SJCRH30 (cell line): Measurements from ENCODE around the gene KRTAP25-1. TPM values are rescaled to one million over a fixed set of nuclear protein-coding genes. Genes with fewer than 3 reads are reported as not detected.

Experiments
- DNase-seq, 2 experiments: peaks; one replicate each; pipeline ENCODE4 v3.0.0-alpha.2; 2015 to 2020
- H3K27ac ChIP-seq: fragments of 250-450 bp; sonication (Bioruptor Pico); 2 replicates; pipeline ENCODE4 v1.5.1; 2020; ENCODE audit warnings: mild to moderate bottlenecking, moderate library complexity
- H3K27me3 ChIP-seq: fragments of 250-450 bp; sonication (Bioruptor Pico); 2 replicates; pipeline ENCODE4 v1.5.1; 2020; ENCODE audit warnings: mild to moderate bottlenecking, moderate library complexity
- H3K36me3 ChIP-seq: fragments of 250-450 bp; sonication (Bioruptor Pico); 2 replicates; pipeline ENCODE4 v1.5.1; 2020; ENCODE audit warnings: mild to moderate bottlenecking, moderate library complexity
- H3K4me1 ChIP-seq: fragments of 250-450 bp; sonication (Bioruptor Pico); 2 replicates; pipeline ENCODE4 v1.5.1; 2020; ENCODE audit warnings: mild to moderate bottlenecking, moderate library complexity
- H3K4me3 ChIP-seq: fragments of 250-450 bp; sonication (Bioruptor Pico); 2 replicates; pipeline ENCODE4 v1.5.1; 2020; ENCODE audit warnings: mild to moderate bottlenecking, moderate library complexity
- H3K9me3 ChIP-seq: fragments of 250-450 bp; sonication (Bioruptor Pico); replicated peaks from 2 replicates; pipeline ENCODE4 v1.5.1; 2020; ENCODE audit warnings: mild to moderate bottlenecking, moderate library complexity
- total RNA-seq: library from RNA; depleted of rRNA; stranded (reverse); fragments of >200 nt; shearing (Covaris generic); gene quantifications from 2 replicates; pipeline ENCODE4 v1.2.3, GENCODE V29; 2014

KRTAP25-1 gene
- total RNA-seq, 1 experiment from 2014 or later = not detected

DNA sequence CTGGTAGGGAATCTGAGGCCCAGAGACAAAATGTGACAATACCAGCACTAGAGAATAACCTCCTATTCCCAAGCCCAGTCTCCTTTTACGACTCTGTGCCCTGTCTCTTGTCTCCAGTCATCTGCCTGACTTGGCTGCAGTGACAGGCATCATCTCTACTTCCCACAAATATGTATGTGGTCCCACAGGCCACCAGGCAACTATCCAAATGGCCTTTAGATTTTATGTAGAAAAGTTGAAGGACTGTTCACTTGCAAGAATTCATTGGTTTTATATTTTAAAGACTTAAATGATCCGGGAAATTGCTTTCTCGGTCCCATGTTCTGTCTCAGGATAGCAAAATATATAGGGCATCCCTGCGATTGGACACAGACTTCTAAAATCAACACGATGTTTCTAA lies 18.2 kb downstream of the KRTAP25-1 start:
- Histone ChIP-seq H3K9me3 (no peaks in the 10 kb centered on the region), H3K27ac (no peak overlapping the region), H3K27me3 (peaks cover 5% of the 10 kb centered on the region; the same call in 1 of the 2 replicates), H3K4me3 (no peak overlapping the region), H3K4me1 (no peaks in the 10 kb centered on the region), H3K36me3 (no peaks in the 10 kb centered on the region)
- DNase-seq = no peak

GRCh38 chr21:30269803-30270530 lies 19.3 kb downstream of the KRTAP25-1 start:
- H3K4me1 ChIP-seq = no peaks in the 10 kb centered on the region
- no peak for DNase-seq
- H3K9me3 ChIP-seq = no peaks in the 10 kb centered on the region

GRCh38 chr21:30268608-30269197 lies 20.6 kb downstream of the KRTAP25-1 start:
- Histone ChIP-seq H3K4me3 (no peak overlapping the region), H3K27me3 (0 out of 2 replicates have a peak, but pooled peaks cover 2% of the 10 kb centered on the region), H3K27ac (no peak overlapping the region), H3K36me3 (no peaks in the 10 kb centered on the region), H3K9me3 (no peaks in the 10 kb centered on the region), H3K4me1 (no peaks in the 10 kb centered on the region)
- DNase-seq = peak; percentile 8 to 67

More at GRCh38 chr21:30269803-30270530, 19.3 kb downstream of the KRTAP25-1 start:
- Histone ChIP-seq H3K36me3 (no peaks in the 10 kb centered on the region), H3K27me3 (peaks cover 2% of the 10 kb centered on the region; the same call in 1 of the 2 replicates), H3K27ac (no peak overlapping the region), H3K4me3 (no peak overlapping the region)

DNA sequence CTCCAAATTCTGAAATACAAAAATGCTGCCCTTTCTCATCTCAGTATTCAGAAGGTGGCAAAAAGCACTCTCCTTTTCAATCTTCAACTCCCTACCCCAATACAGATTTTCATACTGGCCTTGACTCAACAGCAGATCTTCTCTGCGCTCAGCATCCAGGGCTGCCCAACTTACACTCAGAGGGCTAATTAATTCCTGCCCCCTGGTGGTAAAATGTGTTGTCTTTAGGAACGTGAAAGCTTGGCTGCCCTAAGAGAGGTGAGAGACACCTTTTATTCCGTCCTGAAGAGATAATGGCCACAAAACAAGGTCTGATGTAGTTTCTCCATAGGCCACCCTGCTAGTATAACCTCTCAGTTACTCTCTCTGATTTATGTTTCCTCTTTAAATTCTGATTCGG lies 31.5 kb downstream of the KRTAP25-1 start:
- Histone ChIP-seq H3K9me3 (no peaks in the 10 kb centered on the region), H3K36me3 (no peaks in the 10 kb centered on the region), H3K4me1 (no peaks in the 10 kb centered on the region), H3K27me3 (no peaks in the 10 kb centered on the region), H3K27ac (no peak overlapping the region), H3K4me3 (no peak overlapping the region)
- DNase-seq = peak; percentile 13 to 52

GRCh38 chr21:30256100-30256499 lies 33.2 kb downstream of the KRTAP25-1 start:
- Histone ChIP-seq H3K27ac (no peak overlapping the region), H3K9me3 (no peaks in the 10 kb centered on the region), H3K27me3 (no peaks in the 10 kb centered on the region), H3K36me3 (no peaks in the 10 kb centered on the region), H3K4me3 (no peak overlapping the region), H3K4me1 (no peaks in the 10 kb centered on the region)
- DNase-seq = no peak

- no peak overlapping the region for H3K27ac ChIP-seq
- no peaks in the 10 kb centered on the region for H3K4me1 ChIP-seq
- no peaks in the 10 kb centered on the region for H3K27me3 ChIP-seq
These were observed 33.6 kb downstream of the KRTAP25-1 start for GRCh38 chr21:30255679-30256078.

DNA sequence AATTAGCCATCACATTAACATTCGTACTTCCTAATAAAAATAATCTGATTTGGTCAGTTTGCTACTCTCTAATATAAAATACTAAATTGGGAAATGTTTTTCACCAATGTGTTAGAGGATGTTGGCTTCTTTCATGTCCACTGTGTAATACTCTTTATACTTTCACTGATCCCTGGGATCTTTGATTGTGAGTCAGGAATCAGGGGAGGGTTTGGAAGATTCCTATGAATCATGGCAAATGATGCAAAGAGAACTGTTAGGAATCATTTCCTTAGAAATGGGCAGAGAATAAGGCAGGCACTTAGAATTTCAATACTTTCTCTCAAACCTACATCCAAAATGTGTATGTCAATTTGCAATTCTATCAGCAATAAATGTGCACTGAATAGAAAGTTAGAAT lies 37.5 kb downstream of the KRTAP25-1 start:
- Histone ChIP-seq H3K4me1 (no peaks in the 10 kb centered on the region), H3K4me3 (no peak overlapping the region), H3K27ac (no peak overlapping the region), H3K9me3 (no peaks in the 10 kb centered on the region), H3K27me3 (no peaks in the 10 kb centered on the region), H3K36me3 (no peaks in the 10 kb centered on the region)
- DNase-seq = no peak

More at GRCh38 chr21:30255679-30256078, 33.6 kb downstream of the KRTAP25-1 start:
- Histone ChIP-seq H3K4me3 (no peak overlapping the region), H3K36me3 (no peaks in the 10 kb centered on the region), H3K9me3 (no peaks in the 10 kb centered on the region)
- no peak for DNase-seq

GRCh38 chr21:30249936-30250335 lies 39.4 kb downstream of the KRTAP25-1 start:
- no peak for DNase-seq

DNA sequence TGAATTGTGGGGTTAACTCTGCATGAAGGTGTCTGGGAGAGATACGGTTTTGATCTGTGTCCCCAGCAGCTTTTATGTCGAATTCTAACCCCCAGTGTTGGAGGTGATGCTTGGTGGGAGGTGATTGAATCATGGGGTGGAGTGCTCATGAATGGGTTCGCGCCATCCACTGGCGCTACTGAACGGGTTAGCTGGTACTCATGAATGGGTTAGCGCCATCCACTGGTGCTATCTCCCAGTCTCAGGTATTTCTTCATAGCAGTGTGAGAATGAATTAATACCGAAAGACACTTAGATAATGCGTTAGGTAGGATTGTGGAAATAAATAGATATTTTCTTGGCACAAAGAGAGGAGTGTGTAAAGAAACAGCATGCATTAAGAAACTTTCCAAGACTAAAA lies 40.5 kb downstream of the KRTAP25-1 start:
- H3K9me3 ChIP-seq = no peaks in the 10 kb centered on the region
- DNase-seq = no peak
- no peak overlapping the region for H3K4me3 ChIP-seq
- no peaks in the 10 kb centered on the region; the same call in 1 of the 2 replicates for H3K27me3 ChIP-seq
- H3K36me3 ChIP-seq = no peaks in the 10 kb centered on the region
- H3K4me1 ChIP-seq = peaks cover 4% of the 10 kb centered on the region; the same call in 1 of the 2 replicates
- H3K27ac ChIP-seq = no peak overlapping the region

More at GRCh38 chr21:30249936-30250335, 39.4 kb downstream of the KRTAP25-1 start:
- Histone ChIP-seq H3K36me3 (no peaks in the 10 kb centered on the region), H3K4me1 (peaks cover 4% of the 10 kb centered on the region; the same call in 1 of the 2 replicates), H3K27ac (no peak overlapping the region), H3K4me3 (no peak overlapping the region), H3K9me3 (no peaks in the 10 kb centered on the region), H3K27me3 (no peaks in the 10 kb centered on the region; the same call in 1 of the 2 replicates)

GRCh38 chr21:30245061-30245460 lies 44.3 kb downstream of the KRTAP25-1 start:
- H3K27me3 ChIP-seq = no peaks in the 10 kb centered on the region; the same call in 1 of the 2 replicates
- H3K36me3 ChIP-seq = no peaks in the 10 kb centered on the region
- DNase-seq = peak; percentile 44 to 80
- no peaks in the 10 kb centered on the region for H3K9me3 ChIP-seq
- H3K4me3 ChIP-seq = no peak overlapping the region
- peaks cover 4% of the 10 kb centered on the region; the same call in 1 of the 2 replicates for H3K4me1 ChIP-seq
- H3K27ac ChIP-seq = no peak overlapping the region

- no peak overlapping the region for H3K4me3 ChIP-seq
- H3K27ac ChIP-seq = no peak overlapping the region
- H3K9me3 ChIP-seq = no peaks in the 10 kb centered on the region
- DNase-seq = no peak
- no peaks in the 10 kb centered on the region for H3K36me3 ChIP-seq
- no peaks in the 10 kb centered on the region; the same call in 1 of the 2 replicates for H3K27me3 ChIP-seq
- peaks cover 4% of the 10 kb centered on the region; the same call in 1 of the 2 replicates for H3K4me1 ChIP-seq
These were observed 45.6 kb downstream of the KRTAP25-1 start for GRCh38 chr21:30243691-30244090.

DNA sequence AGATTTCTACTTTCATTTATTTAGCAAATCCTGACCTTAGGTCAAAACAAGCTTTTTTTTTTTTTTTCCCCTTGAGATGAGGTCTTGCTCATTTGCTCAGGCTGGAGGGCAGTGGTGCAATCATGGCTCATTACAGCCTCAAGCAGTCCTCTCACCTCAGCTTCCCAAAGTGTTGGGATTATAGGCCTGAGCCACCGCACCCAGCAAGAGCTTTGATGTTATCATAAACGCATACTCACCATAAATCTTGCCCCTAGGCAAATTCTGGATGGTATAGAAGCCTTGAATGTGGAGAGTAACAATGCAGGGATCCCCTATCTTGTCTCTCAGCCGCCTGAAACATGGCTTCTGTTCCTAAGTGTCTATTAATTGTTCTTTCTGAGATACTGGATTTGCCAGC lies 48.7 kb downstream of the KRTAP25-1 start:
- Histone ChIP-seq H3K27me3 (no peaks in the 10 kb centered on the region; the same call in 1 of the 2 replicates), H3K4me3 (no peak overlapping the region), H3K9me3 (no peaks in the 10 kb centered on the region), H3K4me1 (peaks cover 4% of the 10 kb centered on the region; the same call in 1 of the 2 replicates), H3K27ac (no peak overlapping the region), H3K36me3 (no peaks in the 10 kb centered on the region)
- DNase-seq = no peak
